MM.1S (cell line): ENCODE results near the gene PRDM1.

Experiments used
- DNase-seq: peaks from one replicate; pipeline ENCODE4 v3.0.0-alpha.2; 2015
- H2AFZ ChIP-seq: fragments of 300-600 bp; sonication (generic); 2 replicates; pipeline ENCODE4 v1.6.0; 2016; ENCODE audit warnings: antibody characterized with exemption, low read length
- H3F3A ChIP-seq: fragments of 300-600 bp; sonication (generic); 2 replicates; pipeline ENCODE4 v1.6.1; 2016; ENCODE audit warnings: mild to moderate bottlenecking, antibody characterized with exemption, low read length, moderate library complexity, mixed read lengths; ENCODE audit not compliant: insufficient read depth
- H3K27ac ChIP-seq: fragments of 300-600 bp; sonication (generic); 2 replicates; pipeline ENCODE4 v1.5.1; 2016; ENCODE audit warnings: mild to moderate bottlenecking, low read length
- H3K27me3 ChIP-seq: fragments of 300-600 bp; sonication (generic); replicated peaks from 2 replicates; pipeline ENCODE4 v1.6.0; 2016; ENCODE audit warnings: low read length; ENCODE audit not compliant: insufficient read depth
- H3K36me3 ChIP-seq: fragments of 300-600 bp; sonication (generic); replicated peaks from 2 replicates; pipeline ENCODE4 v1.6.1; 2016; ENCODE audit warnings: mild to moderate bottlenecking, low read length, mixed read lengths; ENCODE audit not compliant: insufficient read depth
- H3K4me1 ChIP-seq: fragments of 300-600 bp; sonication (generic); 2 replicates; pipeline ENCODE4 v1.6.1; 2016; ENCODE audit warnings: low read length, mixed read lengths
- H3K4me2 ChIP-seq: fragments of 300-600 bp; sonication (generic); 2 replicates; pipeline ENCODE4 v1.6.0; 2016; ENCODE audit warnings: low read depth, low read length
- H3K4me3 ChIP-seq: fragments of 300-600 bp; sonication (generic); 2 replicates; pipeline ENCODE4 v1.5.1; 2016; ENCODE audit warnings: low read length, mixed read lengths
- H3K79me2 ChIP-seq: fragments of 300-600 bp; sonication (generic); 2 replicates; pipeline ENCODE4 v1.6.1; 2016; ENCODE audit warnings: mixed run types, low read length, mixed read lengths
- H3K9ac ChIP-seq: fragments of 300-600 bp; sonication (generic); 2 replicates; pipeline ENCODE4 v1.6.1; 2016; ENCODE audit warnings: low read length, mixed read lengths
- H3K9me2 ChIP-seq: fragments of 300-600 bp; sonication (generic); replicated peaks from 2 replicates; pipeline ENCODE4 v1.6.1; 2016; ENCODE audit warnings: mild to moderate bottlenecking, low read length, mixed read lengths; ENCODE audit not compliant: insufficient read depth
- H3K9me3 ChIP-seq: fragments of 300-600 bp; sonication (generic); replicated peaks from 2 replicates; pipeline ENCODE4 v1.6.1; 2016; ENCODE audit warnings: mild to moderate bottlenecking, low read length, mixed read lengths; ENCODE audit not compliant: insufficient read depth
- H4K20me1 ChIP-seq: fragments of 300-600 bp; sonication (generic); 2 replicates; pipeline ENCODE4 v1.6.1; 2016; ENCODE audit warnings: mild to moderate bottlenecking, low read length, moderate library complexity, mixed read lengths; ENCODE audit not compliant: insufficient read depth
- CTCF ChIP-seq: fragments of 300-600 bp; sonication (generic); IDR thresholded peaks from 2 replicates; pipeline ENCODE4 v1.5.1; 2016; ENCODE audit warnings: antibody characterized with exemption, low read length, mixed read lengths
- EZH2 ChIP-seq: fragments of 300-600 bp; sonication (generic); optimal IDR thresholded peaks from 2 replicates; pipeline ENCODE3; 2017; ENCODE audit warnings: low read depth, mild to moderate bottlenecking, antibody characterized with exemption, low read length, mixed read lengths
- EZH2phosphoT487 ChIP-seq: fragments of 300-600 bp; sonication (generic); IDR thresholded peaks from 2 replicates; pipeline ENCODE4 v1.6.1; 2018; ENCODE audit warnings: antibody characterized with exemption, low read length

The PRDM1 gene

GRCh38 chr6:106114492-106114891, 28.4 kb downstream of the PRDM1 start:
- peaks cover 34% of the 10 kb centered on the region for H3F3A ChIP-seq
- no peak overlapping the region for H3K4me3 ChIP-seq
- H4K20me1 ChIP-seq = no peaks in the 10 kb centered on the region
- no peak overlapping the region for H3K27ac ChIP-seq
- H3K9me3 ChIP-seq = no peaks in the 10 kb centered on the region
- no peak overlapping the region for H3K9ac ChIP-seq
- H3K9me2 ChIP-seq = no peaks in the 10 kb centered on the region
- no peaks in the 10 kb centered on the region for H3K36me3 ChIP-seq
- no peaks in the 10 kb centered on the region for H3K79me2 ChIP-seq
- DNase-seq = no peak
- no peaks in the 10 kb centered on the region for H3K27me3 ChIP-seq
- H3K4me2 ChIP-seq = no peak overlapping the region
- no peak overlapping the region for H2AFZ ChIP-seq
- peaks cover 8% of the 10 kb centered on the region for H3K4me1 ChIP-seq
- no peak for TF ChIP-seq EZH2
- TF ChIP-seq EZH2phosphoT487 = no peak
- TF ChIP-seq CTCF = no peak

GRCh38 chr6:106115286-106115685, 29.1 kb downstream of the PRDM1 start:
- no peaks in the 10 kb centered on the region for H4K20me1 ChIP-seq
- no peak overlapping the region for H2AFZ ChIP-seq
- no peak overlapping the region for H3K9ac ChIP-seq
- H3K4me2 ChIP-seq = no peak overlapping the region
- TF ChIP-seq EZH2phosphoT487 (no peak), CTCF (no peak), EZH2 (no peak)
- H3K4me3 ChIP-seq = no peak overlapping the region
- H3K27ac ChIP-seq = no peak overlapping the region
- peaks cover 26% of the 10 kb centered on the region for H3F3A ChIP-seq
- H3K9me2 ChIP-seq = no peaks in the 10 kb centered on the region
- H3K27me3 ChIP-seq = no peaks in the 10 kb centered on the region
- H3K4me1 ChIP-seq = peaks cover 8% of the 10 kb centered on the region
- H3K79me2 ChIP-seq = no peaks in the 10 kb centered on the region
- no peak for DNase-seq
- H3K9me3 ChIP-seq = no peaks in the 10 kb centered on the region
- H3K36me3 ChIP-seq = no peaks in the 10 kb centered on the region

GRCh38 chr6:106116125-106116832, 30.1 kb downstream of the PRDM1 start:
- Histone ChIP-seq H3K9me2 (no peaks in the 10 kb centered on the region), H3K27ac (no peak overlapping the region), H4K20me1 (no peaks in the 10 kb centered on the region), H3K36me3 (no peaks in the 10 kb centered on the region), H3K4me3 (no peak overlapping the region), H3K4me2 (no peak overlapping the region), H3K9me3 (no peaks in the 10 kb centered on the region), H3K9ac (no peak overlapping the region), H3K27me3 (no peaks in the 10 kb centered on the region), H3K79me2 (no peaks in the 10 kb centered on the region), H2AFZ (no peak overlapping the region), H3F3A (peaks cover 16% of the 10 kb centered on the region), H3K4me1 (peaks cover 8% of the 10 kb centered on the region)
- DNase-seq = no peak
- TF ChIP-seq CTCF = no peak
- TF ChIP-seq EZH2phosphoT487 = no peak
- no peak for TF ChIP-seq EZH2
